Measurements from ENCODE around the gene ANO8. TPM values are rescaled to one million over a fixed set of nuclear protein-coding genes. Genes with fewer than 3 reads are reported as not detected.

The ANO8 gene
- 12.1 and 15.4 TPM in 2 replicates for total RNA-seq (2014; rRNA removed)
- percentile 69 among the genes with signal in this experiment for Bru-seq, nascent RNA
- percentile 82 among the genes with signal in this experiment for BruChase-seq, experiment 1, labeled RNA remaining after a 6-hour chase
- percentile 80 among the genes with signal in this experiment for BruChase-seq, experiment 2, labeled RNA remaining after a 2-hour chase
- long read RNA-seq, full-length matches to known transcripts: 1 of 15 reads
- long read RNA-seq, partial matches to known transcripts: 1 of 15 reads
- long read RNA-seq, other reads (novel, unspliced or antisense): 13 of 15 reads

- ATAC-seq (peak; percentile 58), DNase-seq (peak; percentile 97)
- H3K4me3 ChIP-seq (ENCODE audit: low read length): peak within 1 kb of the TSS; percentile 93
- H3K9me2 ChIP-seq (replicated peaks; ENCODE audit: low read length): no peaks in the 10 kb centered on the region
- intact Hi-C loops (cut with micrococcal nuclease): loop anchor here (1.0 kb wide), 2 partner anchors 25 to 29 kb away; partner anchors contain the start of genes DDA1 and MRPL34
- H3F3A ChIP-seq (ENCODE audit: low read length, unreplicated experiment): no peaks in the 10 kb centered on the region
- H3K36me3 ChIP-seq (ENCODE audit: low read depth, low read length): peaks cover 8% of the 10 kb centered on the region
- H3K27me3 ChIP-seq (ENCODE audit: low read length): no peaks in the 10 kb centered on the region
- H4K20me1 ChIP-seq (ENCODE audit: low read length): no peaks in the 10 kb centered on the region
- peak within 1 kb of the TSS; percentile 78 for H2AFZ ChIP-seq (ENCODE audit: low read length)
- BruUV-seq (replicated peaks): no TSS peak
- ChIA-PET CTCF (interaction anchor here (0.6 kb wide), 1 partner anchor 215 kb away, joined by 3 read pairs; no protein-coding TSS in a partner anchor), POLR2A (ENCODE audit: unreplicated experiment) (interaction anchor here (0.6 to 0.9 kb wide), 2 partner anchors 26 to 85 kb away, joined by 3 to 4 read pairs; partner anchors contain the start of genes DDA1 and MVB12A)
- no peaks in the 10 kb centered on the region for H3K9me3 ChIP-seq (ENCODE audit: low read length)
- peak within 1 kb of the TSS; percentile 58 for H3K27ac ChIP-seq (ENCODE audit: low read length)
- H3K4me2 ChIP-seq (ENCODE audit: low read length): peak within 1 kb of the TSS; percentile 93
- peak within 1 kb of the TSS; percentile 85 for H3K9ac ChIP-seq (ENCODE audit: low read length)
- H3K79me2 ChIP-seq (ENCODE audit: low read length): peaks cover 22% of the 10 kb centered on the region
- H3K4me1 ChIP-seq (ENCODE audit: insufficient read depth, low read length): peaks cover 18% of the 10 kb centered on the region
- TF ChIP-seq EZH2phosphoT487 (IDR thresholded peaks at IDR 0.05; ENCODE audit: borderline replicate concordance, low read length) (no peak), EZH2 (IDR thresholded peaks at IDR 0.05; ENCODE audit: low read length, unreplicated experiment) (no peak), CTCF (conservative IDR thresholded peaks at IDR 0.05; ENCODE audit: low read depth, low read length) (no peak)
Measured at GRCh38 chr19:17334414-17335409, at the start of gene ANO8. TSS of gene ANO8 (minus strand) at chr19:17334855. CDS start at chr19:17334670, 185 bp downstream.

- Histone ChIP-seq H3K4me2 (ENCODE audit: low read length) (no peak overlapping the region), H2AFZ (ENCODE audit: low read length) (no peak overlapping the region), H3K36me3 (ENCODE audit: low read depth, low read length) (no peaks in the 10 kb centered on the region), H3K9me3 (ENCODE audit: low read length) (no peaks in the 10 kb centered on the region), H3K9me2 (replicated peaks; ENCODE audit: low read length) (no peaks in the 10 kb centered on the region), H3K4me1 (ENCODE audit: insufficient read depth, low read length) (no peaks in the 10 kb centered on the region), H3K79me2 (ENCODE audit: low read length) (no peaks in the 10 kb centered on the region), H3K27me3 (ENCODE audit: low read length) (no peaks in the 10 kb centered on the region), H3K4me3 (ENCODE audit: low read length) (no peak overlapping the region), H4K20me1 (ENCODE audit: low read length) (no peaks in the 10 kb centered on the region), H3K9ac (ENCODE audit: low read length) (no peak overlapping the region), H3F3A (ENCODE audit: low read length, unreplicated experiment) (no peaks in the 10 kb centered on the region), H3K27ac (ENCODE audit: low read length) (no peak overlapping the region)
- DNase-seq: no peak
- TF ChIP-seq CTCF (conservative IDR thresholded peaks at IDR 0.05; ENCODE audit: low read depth, low read length) (no peak), EZH2 (IDR thresholded peaks at IDR 0.05; ENCODE audit: low read length, unreplicated experiment) (no peak), EZH2phosphoT487 (IDR thresholded peaks at IDR 0.05; ENCODE audit: borderline replicate concordance, low read length) (no peak)
- ChIA-PET CTCF (no interaction called here), POLR2A (ENCODE audit: unreplicated experiment) (no interaction called here)
- no peak for ATAC-seq
- intact Hi-C loops (cut with micrococcal nuclease): loop anchor here (10.0 kb wide), 1 partner anchor 86 kb away; no protein-coding TSS in a partner anchor
- no TSS peak for BruUV-seq (replicated peaks)
Measured at GRCh38 chr19:17380426-17381138, 45.9 kb upstream of the ANO8 start.
